HepG2 (cell line): ENCODE results near the gene C2orf76. TPM values are rescaled to one million over a fixed set of nuclear protein-coding genes. Genes with fewer than 3 reads are reported as not detected.

Experiments used
- GABPA ChIP-seq, 2 experiments: IDR thresholded peaks; 2 replicates each; pipeline ENCODE4 v1.6.1; 2011 to 2016; ENCODE audit warnings: low read depth in 2 of 2, low read length in 1 of 2, missing biosample characterization in 1 of 2, missing genetic modification characterization in 1 of 2
- JUNB ChIP-seq: sonication (generic); formaldehyde crosslinking; IDR thresholded peaks from 2 replicates; pipeline ENCODE4 v1.8.0; 2022; ENCODE audit warnings: missing genetic modification reagents, mild to moderate bottlenecking, borderline replicate concordance
- KLF16 ChIP-seq, 2 experiments: sonication (generic) in 1 of 2; formaldehyde crosslinking in 1 of 2; IDR thresholded peaks; 2 replicates each; pipeline versions ENCODE4 v1.6.1 to v1.8.0; 2016 to 2023; ENCODE audit warnings: missing genetic modification reagents in 2 of 2, missing compliant biosample characterization in 1 of 2
- MTA3 ChIP-seq: sonication (generic); formaldehyde crosslinking; IDR thresholded peaks from 2 replicates; pipeline ENCODE4 v1.4.0; 2020; ENCODE audit warnings: missing genetic modification reagents
- PCBP2 ChIP-seq: fragments of 200-400 bp; formaldehyde crosslinking; optimal IDR thresholded peaks from 2 replicates; pipeline ENCODE3; 2018; ENCODE audit warnings: low read length, low read depth; ENCODE audit not compliant: poor library complexity, severe bottlenecking
- PHF21A ChIP-seq: sonication (generic); formaldehyde crosslinking; IDR thresholded peaks from 2 replicates; pipeline ENCODE4 v1.5.0; 2020; ENCODE audit warnings: mild to moderate bottlenecking, missing genetic modification reagents
- REXO4 ChIP-seq: sonication (generic); formaldehyde crosslinking; IDR thresholded peaks from 2 replicates; pipeline ENCODE4 v1.8.0; 2022; ENCODE audit warnings: missing genetic modification reagents, mild to moderate bottlenecking, borderline replicate concordance
- RFXAP ChIP-seq: sonication (generic); formaldehyde crosslinking; IDR thresholded peaks from 2 replicates; pipeline ENCODE4 v1.4.0; 2020; ENCODE audit warnings: missing genetic modification reagents, borderline replicate concordance
- SIN3B ChIP-seq: fragments of 150-350 bp; IDR thresholded peaks from 2 replicates; pipeline ENCODE4 v1.6.1; 2014; ENCODE audit warnings: low read length
- THAP9 ChIP-seq: sonication (generic); formaldehyde crosslinking; IDR thresholded peaks from 2 replicates; pipeline ENCODE4; 2020; ENCODE audit warnings: missing genetic modification reagents, mild to moderate bottlenecking, borderline replicate concordance
- WIZ ChIP-seq: sonication (generic); formaldehyde crosslinking; IDR thresholded peaks from 2 replicates; pipeline ENCODE4 v1.5.1; 2020; ENCODE audit warnings: mild to moderate bottlenecking, missing genetic modification reagents
- ZC3H13 ChIP-seq: sonication (generic); formaldehyde crosslinking; IDR thresholded peaks from 2 replicates; pipeline ENCODE4 v1.8.1; 2023; ENCODE audit warnings: mild to moderate bottlenecking, missing genetic modification reagents, moderate library complexity
- ZFAT ChIP-seq: sonication (generic); formaldehyde crosslinking; conservative IDR thresholded peaks from 2 replicates; pipeline ENCODE4 v1.8.1; 2023; ENCODE audit warnings: missing genetic modification reagents, inconsistent platforms
- ZIK1 ChIP-seq: sonication (generic); formaldehyde crosslinking; IDR thresholded peaks from 2 replicates; pipeline ENCODE4 v1.5.0; 2020; ENCODE audit warnings: mild to moderate bottlenecking, low read depth, missing genetic modification reagents, borderline replicate concordance
- ZNF138 ChIP-seq: sonication (generic); formaldehyde crosslinking; IDR thresholded peaks from 2 replicates; pipeline ENCODE4 v1.5.0; 2020; ENCODE audit warnings: mild to moderate bottlenecking, low read depth, missing genetic modification reagents
- ZNF264 ChIP-seq: sonication (generic); formaldehyde crosslinking; IDR thresholded peaks from 2 replicates; pipeline ENCODE4 v1.4.0; 2020; ENCODE audit warnings: missing genetic modification reagents
- ZNF335 ChIP-seq: sonication (generic); formaldehyde crosslinking; IDR thresholded peaks from 2 replicates; pipeline ENCODE4 v1.4.0; 2020; ENCODE audit warnings: missing genetic modification reagents
- ZNF512 ChIP-seq: sonication (generic); formaldehyde crosslinking; IDR thresholded peaks from 2 replicates; pipeline ENCODE4 v1.4.0; 2020; ENCODE audit warnings: mild to moderate bottlenecking, missing genetic modification reagents
- ZSCAN29 ChIP-seq: sonication (generic); formaldehyde crosslinking; conservative IDR thresholded peaks from 2 replicates; pipeline ENCODE4 v1.4.0; 2020; ENCODE audit warnings: mild to moderate bottlenecking, missing genetic modification reagents
- polyA plus RNA-seq, 8 experiments: library from polyadenylated mRNA; depleted of rRNA in 3 of 8; stranded (reverse) in 7 of 8; unstranded in 1 of 8; fragments of >200 nt; fragmentation: Illumina TruSeq in 4 of 8; extraction: Trizol in 4 of 8; gene quantifications; 2 replicates each; pipeline versions ENCODE4 v1.2.1 to v1.2.3, GENCODE V29; 2011 to 2016; ENCODE audit warnings: low read depth in 4 of 8, missing spikeins in 1 of 8, mixed read lengths in 1 of 8; ENCODE audit not compliant: insufficient read depth in 1 of 8
- total RNA-seq, 5 experiments: library from RNA; depleted of rRNA; stranded (reverse); fragments of >200 nt; fragmentation: Illumina TruSeq; extraction: Trizol; gene quantifications; 2 replicates each; pipeline ENCODE4 v1.2.3, GENCODE V29; 2016; ENCODE audit warnings: low read depth in 1 of 5
- TF ChIP-seq, protein P1 (sequence below): sonication (generic); formaldehyde crosslinking; IDR thresholded peaks from 2 replicates; pipeline ENCODE4 v1.4.0; 2020; ENCODE audit warnings: low read depth, mild to moderate bottlenecking, missing genetic modification reagents
- TF ChIP-seq, protein P2 (sequence below): sonication (generic); formaldehyde crosslinking; IDR thresholded peaks from 2 replicates; pipeline ENCODE4 v1.5.0; 2020; ENCODE audit warnings: missing genetic modification reagents
- TF ChIP-seq, protein P3 (sequence below): IDR thresholded peaks from 2 replicates; pipeline ENCODE4 v1.6.1; 2016; ENCODE audit warnings: low read depth, borderline replicate concordance

C2orf76 gene
- total and polyA plus RNA-seq, 2 of the 13 experiments (the other 11 are each of a cell fraction or from before 2014, with no cell fraction given) = 7.7 to 8.5 TPM

DNA sequence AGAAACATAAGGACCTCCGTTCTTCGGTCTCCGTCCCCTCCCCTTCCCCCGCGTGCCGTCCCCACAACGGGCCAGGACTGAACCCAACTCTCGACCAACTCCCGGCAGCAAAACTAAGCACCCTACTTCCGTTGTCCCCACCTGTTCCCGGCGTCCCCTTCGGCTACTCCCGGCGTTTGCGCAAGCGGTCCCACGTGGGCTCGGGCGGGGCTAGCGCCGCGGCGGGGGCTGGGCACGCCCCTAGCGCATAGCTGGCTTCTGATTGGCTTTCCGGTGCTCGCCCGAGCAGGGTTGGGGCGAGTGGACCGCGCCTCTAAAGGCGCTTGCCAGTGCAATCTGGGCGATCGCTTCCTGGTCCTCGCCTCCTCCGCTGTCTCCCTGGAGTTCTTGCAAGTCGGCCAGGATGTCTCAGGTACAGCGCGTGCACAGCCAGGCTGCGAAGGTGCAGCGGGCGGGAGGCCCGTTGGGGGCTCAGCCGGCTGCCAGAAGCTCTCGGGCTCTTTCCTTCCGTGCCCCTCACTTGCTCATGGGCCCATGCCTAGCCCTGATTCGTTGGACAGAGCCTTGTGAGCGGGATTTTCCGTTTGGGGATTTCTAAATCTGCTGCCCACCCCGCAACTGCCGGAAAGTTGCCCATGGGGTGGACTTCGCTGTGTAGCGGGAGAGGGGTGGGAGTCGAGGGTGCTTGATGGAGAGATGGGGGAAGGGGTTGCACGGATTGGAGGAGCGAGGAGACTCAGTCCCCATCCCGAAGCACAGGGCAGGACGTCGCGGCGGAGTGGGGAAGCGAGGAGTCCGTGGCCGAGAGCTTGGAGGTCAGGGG lies at the start of gene C2orf76, which contains the start of gene DBI (continued):
- peak; percentile 60; the same call in 1 of the 2 replicates for TF ChIP-seq ZNF264 (CRISPR knock-in tag)
- TF ChIP-seq ZC3H13 (CRISPR knock-in tag) = peak; percentile 92
- peak; percentile 68 for TF ChIP-seq WIZ
- TF ChIP-seq KLF16 (CRISPR knock-in tag; IDR thresholded peaks at IDR 0.05) = peak in 1 of 2 experiments; percentile 89; a peak in 2 of 4 replicates
- peak; percentile 62 for TF ChIP-seq PCBP2
- no peak for TF ChIP-seq REXO4 (CRISPR knock-in tag)
- TF ChIP-seq ZNF512 (CRISPR knock-in tag) = peak; percentile 47; the same call in 1 of the 2 replicates
- TF ChIP-seq ZIK1 (CRISPR knock-in tag) = no peak; the same call in 1 of the 2 replicates
- TF ChIP-seq ZSCAN29 (CRISPR knock-in tag) = no peak; the same call in 1 of the 2 replicates
- TF ChIP-seq RFXAP (CRISPR knock-in tag) = peak; percentile 85; the same call in 1 of the 2 replicates
- TF ChIP-seq ZNF335 (CRISPR knock-in tag) = no peak; the same call in none of the 2 replicates
- peak; percentile 63 for TF ChIP-seq GABPA (IDR thresholded peaks at IDR 0.05; ENCODE audit: low read depth, low read length)
- TF ChIP-seq GABPA (CRISPR knock-in tag; IDR thresholded peaks at IDR 0.05; ENCODE audit: low read depth) = peak; percentile 88
- no peak; the same call in none of the 2 replicates for TF ChIP-seq JUNB (CRISPR knock-in tag)
- TF ChIP-seq MTA3 (CRISPR knock-in tag) = no peak
- peak; percentile 96 for TF ChIP-seq PHF21A (CRISPR knock-in tag)
- no peak for TF ChIP-seq ZFAT (CRISPR knock-in tag)
- peak; percentile 82 for TF ChIP-seq THAP9 (CRISPR knock-in tag)
- TF ChIP-seq, protein P1, sequence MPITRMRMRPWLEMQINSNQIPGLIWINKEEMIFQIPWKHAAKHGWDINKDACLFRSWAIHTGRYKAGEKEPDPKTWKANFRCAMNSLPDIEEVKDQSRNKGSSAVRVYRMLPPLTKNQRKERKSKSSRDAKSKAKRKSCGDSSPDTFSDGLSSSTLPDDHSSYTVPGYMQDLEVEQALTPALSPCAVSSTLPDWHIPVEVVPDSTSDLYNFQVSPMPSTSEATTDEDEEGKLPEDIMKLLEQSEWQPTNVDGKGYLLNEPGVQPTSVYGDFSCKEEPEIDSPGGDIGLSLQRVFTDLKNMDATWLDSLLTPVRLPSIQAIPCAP (CRISPR knock-in tag) = no peak
- TF ChIP-seq, protein P2, sequence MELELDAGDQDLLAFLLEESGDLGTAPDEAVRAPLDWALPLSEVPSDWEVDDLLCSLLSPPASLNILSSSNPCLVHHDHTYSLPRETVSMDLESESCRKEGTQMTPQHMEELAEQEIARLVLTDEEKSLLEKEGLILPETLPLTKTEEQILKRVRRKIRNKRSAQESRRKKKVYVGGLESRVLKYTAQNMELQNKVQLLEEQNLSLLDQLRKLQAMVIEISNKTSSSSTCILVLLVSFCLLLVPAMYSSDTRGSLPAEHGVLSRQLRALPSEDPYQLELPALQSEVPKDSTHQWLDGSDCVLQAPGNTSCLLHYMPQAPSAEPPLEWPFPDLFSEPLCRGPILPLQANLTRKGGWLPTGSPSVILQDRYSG (CRISPR knock-in tag) = no peak
- TF ChIP-seq ZNF138 (CRISPR knock-in tag) = no peak; the same call in 1 of the 2 replicates
- no peak; the same call in 1 of the 2 replicates for TF ChIP-seq SIN3B
- TF ChIP-seq, protein P3, sequence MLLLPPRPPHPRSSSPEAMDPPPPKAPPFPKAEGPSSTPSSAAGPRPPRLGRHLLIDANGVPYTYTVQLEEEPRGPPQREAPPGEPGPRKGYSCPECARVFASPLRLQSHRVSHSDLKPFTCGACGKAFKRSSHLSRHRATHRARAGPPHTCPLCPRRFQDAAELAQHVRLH (CRISPR knock-in tag) = peak; percentile 70
